Vagina (tissue), 2 donors: Measurements from ENCODE around the gene PACSIN1.

ENCODE experiments used
- POLR2A ChIP-seq, 2 donors: fragments of 450-650 bp; IDR thresholded peaks; one replicate each; pipeline ENCODE4 v1.6.1; 2017; ENCODE audit warnings: antibody characterized with exemption in 2 of 2, mild to moderate bottlenecking in 2 of 2, moderate library complexity in 2 of 2
- TF ChIP-seq, protein P1 (sequence below), 3 experiments: fragments of 450-650 bp in 2 of 3; fragments of 200-600 bp in 1 of 3; sonication (generic) in 1 of 3; IDR thresholded peaks; one replicate each; pipeline ENCODE4 v1.5.1; 2017 to 2019; ENCODE audit warnings: antibody characterized with exemption in 3 of 3, mild to moderate bottlenecking in 2 of 3, moderate library complexity in 2 of 3

DNA sequence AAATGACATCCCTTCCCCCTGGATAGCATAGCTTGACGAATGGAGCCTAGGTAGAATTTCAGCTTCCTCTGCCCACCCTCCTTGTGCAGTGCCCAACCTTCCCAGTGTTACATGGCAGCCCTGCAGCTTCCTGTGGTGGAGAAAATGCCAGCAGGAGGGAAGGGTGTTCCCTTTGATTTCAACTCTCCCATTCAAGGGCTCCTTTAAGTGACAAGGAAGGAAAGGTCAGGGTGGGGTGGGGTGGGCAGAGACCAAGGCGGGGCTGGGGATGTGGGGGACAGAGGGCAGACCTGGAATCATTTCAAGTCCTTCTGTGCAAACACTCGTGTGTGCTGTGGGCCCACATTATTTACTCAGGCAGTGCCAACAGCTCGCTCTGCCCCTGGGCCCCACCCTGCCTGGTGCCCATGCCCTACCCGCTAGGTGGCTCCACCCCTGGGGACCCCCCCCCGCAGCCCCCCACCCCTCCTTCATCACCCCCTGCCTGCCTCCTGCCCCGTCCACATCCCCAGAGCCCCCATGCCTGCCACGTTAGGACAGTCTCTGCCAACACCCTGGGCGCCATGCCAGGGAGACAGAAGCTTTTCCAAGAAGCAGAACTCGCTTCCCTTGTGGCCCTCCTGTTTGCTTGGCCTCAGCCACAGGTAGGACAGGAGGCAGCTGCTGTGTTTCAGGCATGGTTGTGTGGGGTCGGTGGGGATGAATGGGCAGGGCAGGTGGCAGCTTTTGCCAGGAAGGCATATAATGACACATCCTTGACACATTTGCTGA lies 80.9 kb downstream of the PACSIN1 start:
- TF ChIP-seq, protein P1, sequence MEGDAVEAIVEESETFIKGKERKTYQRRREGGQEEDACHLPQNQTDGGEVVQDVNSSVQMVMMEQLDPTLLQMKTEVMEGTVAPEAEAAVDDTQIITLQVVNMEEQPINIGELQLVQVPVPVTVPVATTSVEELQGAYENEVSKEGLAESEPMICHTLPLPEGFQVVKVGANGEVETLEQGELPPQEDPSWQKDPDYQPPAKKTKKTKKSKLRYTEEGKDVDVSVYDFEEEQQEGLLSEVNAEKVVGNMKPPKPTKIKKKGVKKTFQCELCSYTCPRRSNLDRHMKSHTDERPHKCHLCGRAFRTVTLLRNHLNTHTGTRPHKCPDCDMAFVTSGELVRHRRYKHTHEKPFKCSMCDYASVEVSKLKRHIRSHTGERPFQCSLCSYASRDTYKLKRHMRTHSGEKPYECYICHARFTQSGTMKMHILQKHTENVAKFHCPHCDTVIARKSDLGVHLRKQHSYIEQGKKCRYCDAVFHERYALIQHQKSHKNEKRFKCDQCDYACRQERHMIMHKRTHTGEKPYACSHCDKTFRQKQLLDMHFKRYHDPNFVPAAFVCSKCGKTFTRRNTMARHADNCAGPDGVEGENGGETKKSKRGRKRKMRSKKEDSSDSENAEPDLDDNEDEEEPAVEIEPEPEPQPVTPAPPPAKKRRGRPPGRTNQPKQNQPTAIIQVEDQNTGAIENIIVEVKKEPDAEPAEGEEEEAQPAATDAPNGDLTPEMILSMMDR (IDR thresholded peaks at IDR 0.05) = no peak
- no peak for TF ChIP-seq POLR2A (IDR thresholded peaks at IDR 0.05)
